Liver (tissue), 3 donors: ENCODE measurements around the gene CLRN3.

Experiments used
- ATF3 ChIP-seq: IDR thresholded peaks from 2 replicates; pipeline ENCODE4 v1.6.1; 2016; ENCODE audit warnings: antibody characterized with exemption
- EGR1 ChIP-seq, 2 donors: IDR thresholded peaks; 2 replicates each; pipeline ENCODE4 v1.6.1; 2016 to 2018; ENCODE audit warnings: antibody characterized with exemption in 2 of 2, low read depth in 2 of 2
- FOXA1 ChIP-seq: IDR thresholded peaks from 2 replicates; pipeline ENCODE4 v1.6.1; 2016; ENCODE audit warnings: antibody characterized with exemption
- JUND ChIP-seq, 2 donors: IDR thresholded peaks; 2 replicates each; pipeline ENCODE4 v1.6.1; 2016; ENCODE audit warnings: antibody characterized with exemption in 2 of 2
- MAX ChIP-seq: IDR thresholded peaks from 2 replicates; pipeline ENCODE4 v1.6.1; 2016; ENCODE audit warnings: antibody characterized with exemption
- RAD21 ChIP-seq, 2 donors: IDR thresholded peaks; 2 replicates each; pipeline ENCODE4 v1.6.1; 2016; ENCODE audit warnings: antibody characterized with exemption in 2 of 2, mild to moderate bottlenecking in 2 of 2
- REST ChIP-seq: IDR thresholded peaks from 2 replicates; pipeline ENCODE4 v1.6.1; 2016; ENCODE audit warnings: antibody characterized with exemption, mild to moderate bottlenecking
- RXRA ChIP-seq, 2 donors: IDR thresholded peaks; 2 replicates each; pipeline ENCODE4 v1.6.1; 2017 to 2018; ENCODE audit warnings: antibody characterized with exemption in 2 of 2, mild to moderate bottlenecking in 1 of 2
- SP1 ChIP-seq: IDR thresholded peaks from 2 replicates; pipeline ENCODE4 v1.6.1; 2018; ENCODE audit warnings: antibody characterized with exemption, mild to moderate bottlenecking
- YY1 ChIP-seq: IDR thresholded peaks from 2 replicates; pipeline ENCODE4 v1.6.1; 2016; ENCODE audit warnings: antibody characterized with exemption, mild to moderate bottlenecking
- TF ChIP-seq, protein P1 (sequence below): fragments of 150-350 bp; IDR thresholded peaks from 2 replicates; pipeline ENCODE4 v1.5.1; 2017; ENCODE audit warnings: improper control_type of control experiment, low read depth, low read length; ENCODE audit not compliant: missing input control
- donor health status: healthy.
- donor health status: healthy.

- TF ChIP-seq YY1 (no peak), EGR1 (IDR thresholded peaks at IDR 0.05; ENCODE audit: low read depth in 2 of 2) (no peak), MAX (no peak), FOXA1 (no peak), RAD21 (IDR thresholded peaks at IDR 0.05) (no peak), RXRA (IDR thresholded peaks at IDR 0.05) (no peak), SP1 (no peak), REST (no peak), JUND (IDR thresholded peaks at IDR 0.05) (no peak), ATF3 (no peak)
- TF ChIP-seq, protein P1, sequence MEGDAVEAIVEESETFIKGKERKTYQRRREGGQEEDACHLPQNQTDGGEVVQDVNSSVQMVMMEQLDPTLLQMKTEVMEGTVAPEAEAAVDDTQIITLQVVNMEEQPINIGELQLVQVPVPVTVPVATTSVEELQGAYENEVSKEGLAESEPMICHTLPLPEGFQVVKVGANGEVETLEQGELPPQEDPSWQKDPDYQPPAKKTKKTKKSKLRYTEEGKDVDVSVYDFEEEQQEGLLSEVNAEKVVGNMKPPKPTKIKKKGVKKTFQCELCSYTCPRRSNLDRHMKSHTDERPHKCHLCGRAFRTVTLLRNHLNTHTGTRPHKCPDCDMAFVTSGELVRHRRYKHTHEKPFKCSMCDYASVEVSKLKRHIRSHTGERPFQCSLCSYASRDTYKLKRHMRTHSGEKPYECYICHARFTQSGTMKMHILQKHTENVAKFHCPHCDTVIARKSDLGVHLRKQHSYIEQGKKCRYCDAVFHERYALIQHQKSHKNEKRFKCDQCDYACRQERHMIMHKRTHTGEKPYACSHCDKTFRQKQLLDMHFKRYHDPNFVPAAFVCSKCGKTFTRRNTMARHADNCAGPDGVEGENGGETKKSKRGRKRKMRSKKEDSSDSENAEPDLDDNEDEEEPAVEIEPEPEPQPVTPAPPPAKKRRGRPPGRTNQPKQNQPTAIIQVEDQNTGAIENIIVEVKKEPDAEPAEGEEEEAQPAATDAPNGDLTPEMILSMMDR: no peak
Observed at GRCh38 chr10:127848226-127848625, 44.5 kb downstream of the CLRN3 start.
